Measurements from ENCODE around the gene RGS16. TPM values are rescaled to one million over a fixed set of nuclear protein-coding genes. Genes with fewer than 3 reads are reported as not detected.
A peak's percentile ranks its signal among the peaks of the same experiment; 100 is the strongest.

Gene RGS16
- total RNA-seq, 2 experiments from 2014 or later, result 27.2 to 30.6 TPM

DNA sequence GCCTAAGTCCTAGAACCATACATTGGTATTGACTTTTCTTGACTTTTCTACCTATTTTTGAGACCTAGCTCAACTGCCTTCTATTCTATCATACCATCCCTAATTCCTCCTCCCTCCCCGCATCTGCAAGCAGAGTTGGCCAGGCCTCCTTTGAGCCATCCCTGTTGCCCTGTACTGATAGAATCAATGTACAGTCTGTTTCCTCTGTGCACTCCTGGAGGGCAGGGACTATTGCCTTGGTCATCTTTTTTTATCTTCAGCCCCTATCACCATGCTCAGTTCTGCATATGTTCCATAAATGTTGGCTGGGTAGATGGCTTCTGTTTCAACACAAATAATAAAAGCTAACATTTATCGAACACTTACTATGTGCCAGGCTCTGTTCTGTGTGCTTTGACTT is 4.0 kb upstream of the RGS16 start:
- DNase-seq, result no peak
- ChIA-PET CTCF (interaction anchor here (5.8 to 23.5 kb wide), 2 partner anchors 12 to 178 kb away, joined by 57 to 772 read pairs; partner anchors contain the start of gene NPL), POLR2A (no interaction called here)
- no peak overlapping the region for H3K4me3 Mint-ChIP-seq
- no peak for ATAC-seq
- H3K27ac Mint-ChIP-seq, result no peak overlapping the region
- H3K36me3 Mint-ChIP-seq (ENCODE audit: low read depth), result no peaks in the 10 kb centered on the region
- H3K4me1 Mint-ChIP-seq, result peaks cover 42% of the 10 kb centered on the region
- peaks cover 28% of the 10 kb centered on the region for H3K27me3 Mint-ChIP-seq
- H3K9me3 Mint-ChIP-seq (ENCODE audit: low read depth), result no peaks in the 10 kb centered on the region
- intact Hi-C loops (cut with DNase I, micrococcal nuclease), result loop anchor here in 1 of 2 experiments (10.0 kb wide), 2 partner anchors 867 to 1027 kb away; partner anchors contain the start of genes ARPC5 and SMG7

DNA sequence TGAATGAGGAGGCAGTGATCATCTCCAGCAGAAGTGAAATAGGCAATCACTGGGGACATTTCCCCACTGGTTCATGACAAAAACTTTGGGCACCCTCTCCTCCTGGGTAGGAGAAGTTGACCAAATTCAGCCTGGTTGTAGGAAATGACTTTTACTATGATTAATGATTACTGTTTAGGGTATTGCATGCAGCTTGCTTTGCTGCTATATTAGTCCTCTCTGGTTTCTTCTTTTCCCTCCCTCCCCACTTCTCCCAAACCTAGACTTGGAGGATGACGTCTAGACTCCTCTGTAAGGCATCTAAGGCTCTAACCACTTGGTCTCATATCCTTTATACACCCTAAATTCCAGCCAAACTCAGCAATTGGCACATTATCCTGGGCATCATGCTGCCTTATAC is 3.4 kb upstream of the RGS16 start:
- DNase-seq (no peak), ATAC-seq (no peak)
- intact Hi-C loops (cut with DNase I, micrococcal nuclease), result loop anchor here in 1 of 2 experiments (10.0 kb wide), 2 partner anchors 867 to 1027 kb away; partner anchors contain the start of genes ARPC5 and SMG7
- Mint-ChIP-seq H3K27me3 (peaks cover 23% of the 10 kb centered on the region), H3K4me1 (peaks cover 45% of the 10 kb centered on the region), H3K36me3 (ENCODE audit: low read depth) (no peaks in the 10 kb centered on the region), H3K9me3 (ENCODE audit: low read depth) (no peaks in the 10 kb centered on the region), H3K27ac (no peak overlapping the region), H3K4me3 (no peak overlapping the region)
- ChIA-PET POLR2A (interaction anchor here (3.6 kb wide), 1 partner anchor 8 kb away, joined by 23 read pairs; no protein-coding TSS in a partner anchor), CTCF (interaction anchor here (1.8 to 23.5 kb wide), 4 partner anchors 8 to 179 kb away, joined by 8 to 772 read pairs (median 36); partner anchors contain the start of gene NPL)

- peaks cover 2% of the 10 kb centered on the region for H3K27me3 Mint-ChIP-seq
These were observed 479 bp downstream of the RGS16 start for GRCh38 chr1:182603646-182604174.

GRCh38 chr1:182602935-182603645 is 1.1 kb downstream of the RGS16 start:
- CTCF ChIA-PET, result interaction anchor here (0.5 to 23.5 kb wide), 11 partner anchors 10 to 345 kb away, joined by 3 to 772 read pairs (median 3); partner anchors contain the start of genes NPL and RNASEL
- peaks cover 11% of the 10 kb centered on the region for H3K36me3 Mint-ChIP-seq (ENCODE audit: low read depth)
- no peaks in the 10 kb centered on the region for H3K9me3 Mint-ChIP-seq (ENCODE audit: low read depth)
- POLR2A ChIA-PET, result interaction anchor here (0.6 to 1.3 kb wide), 2 partner anchors 12 to 79 kb away, joined by 3 to 16 read pairs; no protein-coding TSS in a partner anchor
- no peak overlapping the region for H3K27ac Mint-ChIP-seq
- peaks cover 31% of the 10 kb centered on the region for H3K4me1 Mint-ChIP-seq
- peak; percentile 50 for ATAC-seq
- peak; percentile 50 for DNase-seq
- intact Hi-C loops (cut with DNase I, micrococcal nuclease), result loop anchor here (1.0 to 10.0 kb wide), 6 partner anchors 106 to 1032 kb away; partner anchors contain the start of genes ARPC5 (in 1 of the 2), DHX9 (in 1 of the 2) and SMG7 (in 1 of the 2)
- no peak overlapping the region for H3K4me3 Mint-ChIP-seq
- peaks cover 2% of the 10 kb centered on the region for H3K27me3 Mint-ChIP-seq

More at GRCh38 chr1:182603646-182604174, 479 bp downstream of the RGS16 start:
- intact Hi-C loops (cut with DNase I, micrococcal nuclease), result loop anchor here (1.0 to 10.0 kb wide), 10 partner anchors 12 to 1031 kb away; partner anchors contain the start of genes DHX9 (in 2 of the 2), ARPC5 (in 1 of the 2), NPL (in 1 of the 2) and SMG7 (in 1 of the 2)
- Mint-ChIP-seq H3K27ac (no peak overlapping the region), H3K4me3 (no peak overlapping the region), H3K4me1 (peaks cover 36% of the 10 kb centered on the region), H3K9me3 (ENCODE audit: low read depth) (no peaks in the 10 kb centered on the region), H3K36me3 (ENCODE audit: low read depth) (peaks cover 11% of the 10 kb centered on the region)
- POLR2A ChIA-PET, result interaction anchor here (0.6 to 1.3 kb wide), 2 partner anchors 11 to 79 kb away, joined by 3 to 16 read pairs; no protein-coding TSS in a partner anchor
- ATAC-seq, result peak; percentile 7
- CTCF ChIA-PET, result interaction anchor here (0.5 to 23.5 kb wide), 11 partner anchors 8 to 345 kb away, joined by 3 to 772 read pairs (median 3); partner anchors contain the start of gene NPL
- DNase-seq, result peak; percentile 60

DNA sequence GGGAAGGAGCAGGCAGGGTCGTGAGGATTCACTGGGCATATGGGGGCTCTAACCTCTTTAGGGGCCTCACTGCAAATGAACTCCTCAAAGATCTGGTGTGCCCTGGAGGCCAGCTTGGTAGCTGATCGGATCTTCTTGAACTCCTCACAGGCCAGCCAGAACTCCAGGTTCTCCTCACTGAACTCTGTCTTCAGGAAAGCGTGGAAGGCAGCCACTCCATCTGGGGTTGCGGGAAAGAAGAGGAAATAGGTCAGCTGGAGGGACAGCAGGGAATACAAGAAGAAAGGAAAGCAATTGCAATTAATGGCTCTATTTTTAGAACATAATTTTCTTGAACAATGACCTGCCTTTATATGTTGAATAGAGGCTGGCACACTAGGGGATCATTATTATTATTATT is 2.3 kb downstream of the RGS16 start:
- CTCF ChIA-PET, result interaction anchor here (0.6 to 23.5 kb wide), 15 partner anchors 9 to 239 kb away, joined by 3 to 772 read pairs (median 4); partner anchors contain the start of genes NPL and RNASEL
- Mint-ChIP-seq H3K4me3 (no peak overlapping the region), H3K4me1 (peaks cover 25% of the 10 kb centered on the region), H3K9me3 (ENCODE audit: low read depth) (no peaks in the 10 kb centered on the region), H3K27me3 (no peaks in the 10 kb centered on the region), H3K27ac (no peak overlapping the region), H3K36me3 (ENCODE audit: low read depth) (peaks cover 11% of the 10 kb centered on the region)
- POLR2A ChIA-PET, result interaction anchor here (0.5 kb wide), 1 partner anchor 92 kb away, joined by 7 read pairs; no protein-coding TSS in a partner anchor
- ATAC-seq (no peak), DNase-seq (no peak)
- intact Hi-C loops (cut with DNase I, micrococcal nuclease), result loop anchor here (1.0 to 10.0 kb wide), 7 partner anchors 110 to 1033 kb away; partner anchors contain the start of genes ARPC5 (in 1 of the 2), DHX9 (in 1 of the 2) and SMG7 (in 1 of the 2)

DNA sequence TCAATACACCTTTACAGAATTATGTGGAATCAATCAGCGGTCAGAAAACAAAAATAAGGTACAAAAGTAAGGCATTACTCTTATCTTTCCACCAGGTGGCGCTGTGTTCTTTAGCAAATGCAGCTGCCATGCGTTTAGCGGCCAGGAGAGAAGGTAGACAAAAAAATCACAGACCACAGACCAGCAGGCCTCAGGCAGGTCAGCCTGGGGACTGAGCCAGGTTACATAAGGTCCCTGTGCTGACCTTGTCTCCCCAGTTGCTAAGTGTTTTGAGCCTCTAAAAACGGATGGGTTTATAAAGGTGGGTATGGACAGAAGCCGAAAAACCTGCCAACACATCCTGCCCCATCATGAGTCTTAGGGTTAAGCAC is 2.8 kb downstream of the RGS16 start:
- Mint-ChIP-seq H3K36me3 (ENCODE audit: low read depth) (peaks cover 11% of the 10 kb centered on the region), H3K27ac (no peak overlapping the region), H3K27me3 (no peaks in the 10 kb centered on the region), H3K9me3 (ENCODE audit: low read depth) (no peaks in the 10 kb centered on the region), H3K4me3 (no peak overlapping the region), H3K4me1 (peaks cover 19% of the 10 kb centered on the region)
- DNase-seq, result peak; percentile 80
- ATAC-seq, result no peak
- POLR2A ChIA-PET, result interaction anchor here (0.5 kb wide), 1 partner anchor 93 kb away, joined by 7 read pairs; no protein-coding TSS in a partner anchor
- intact Hi-C loops (cut with DNase I, micrococcal nuclease), result loop anchor here (1.0 to 10.0 kb wide), 6 partner anchors 111 to 1033 kb away; partner anchors contain the start of genes ARPC5 (in 1 of the 2), DHX9 (in 1 of the 2) and SMG7 (in 1 of the 2)
- CTCF ChIA-PET, result interaction anchor here (0.6 to 23.5 kb wide), 19 partner anchors 8 to 229 kb away, joined by 3 to 772 read pairs (median 4); partner anchors contain the start of genes NPL and RNASEL

DNA sequence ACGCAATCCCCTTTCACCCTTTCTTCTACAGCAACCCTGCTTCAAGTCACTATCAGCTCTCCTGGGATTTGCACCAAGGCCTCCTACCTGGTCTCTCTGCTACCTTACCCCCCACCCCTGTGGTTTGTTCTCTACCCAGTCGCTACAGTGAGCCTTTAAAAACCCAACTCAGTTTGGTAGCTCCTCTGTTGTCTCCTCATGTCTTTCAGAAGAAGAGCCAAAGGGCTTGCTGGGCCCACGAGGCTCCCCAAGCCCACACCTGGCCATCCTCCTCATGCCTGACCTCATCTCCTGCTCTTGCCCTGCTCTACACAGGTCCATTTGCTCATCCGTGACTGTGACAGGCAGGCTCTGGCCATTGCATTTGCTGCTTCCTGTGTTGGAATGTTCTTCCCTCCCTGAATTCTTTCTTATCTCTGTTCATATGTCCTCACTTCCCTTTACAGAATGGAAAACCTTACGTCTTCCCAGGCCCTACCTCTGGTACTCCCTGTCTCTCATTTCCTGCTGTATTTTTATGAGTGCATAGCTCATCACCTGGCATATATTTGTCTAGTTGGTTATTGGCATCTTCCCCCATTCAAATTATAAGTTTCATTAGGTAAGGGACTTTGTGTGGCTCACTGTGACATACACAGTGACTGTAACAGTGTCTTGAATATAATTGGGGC is 3.3 kb downstream of the RGS16 start:
- DNase-seq (no peak), ATAC-seq (no peak)
- no peak overlapping the region for H3K4me3 Mint-ChIP-seq
- intact Hi-C loops (cut with DNase I, micrococcal nuclease), result loop anchor here (1.0 to 10.0 kb wide), 6 partner anchors 111 to 1034 kb away; partner anchors contain the start of genes ARPC5 (in 1 of the 2), DHX9 (in 1 of the 2) and SMG7 (in 1 of the 2)
- CTCF ChIA-PET, result interaction anchor here (0.6 to 23.5 kb wide), 21 partner anchors 8 to 209 kb away, joined by 3 to 772 read pairs (median 4); partner anchors contain the start of genes NPL and RNASEL
- peaks cover 21% of the 10 kb centered on the region for H3K4me1 Mint-ChIP-seq
- H3K27ac Mint-ChIP-seq, result no peak overlapping the region
- H3K27me3 Mint-ChIP-seq, result no peaks in the 10 kb centered on the region
- H3K9me3 Mint-ChIP-seq (ENCODE audit: low read depth), result no peaks in the 10 kb centered on the region
- peaks cover 11% of the 10 kb centered on the region for H3K36me3 Mint-ChIP-seq (ENCODE audit: low read depth)
- POLR2A ChIA-PET, result no interaction called here

GRCh38 chr1:182600036-182600713 is 4.0 kb downstream of the RGS16 start:
- ATAC-seq (no peak), DNase-seq (no peak)
- Mint-ChIP-seq H3K9me3 (ENCODE audit: low read depth) (no peaks in the 10 kb centered on the region), H3K27me3 (no peaks in the 10 kb centered on the region), H3K4me1 (peaks cover 23% of the 10 kb centered on the region), H3K4me3 (peak overlapping the region; percentile 7), H3K36me3 (ENCODE audit: low read depth) (peaks cover 11% of the 10 kb centered on the region), H3K27ac (no peak overlapping the region)
- ChIA-PET CTCF (interaction anchor here (0.6 to 23.5 kb wide), 17 partner anchors 9 to 196 kb away, joined by 3 to 772 read pairs (median 4); partner anchors contain the start of genes NPL and RNASEL), POLR2A (no interaction called here)
- intact Hi-C loops (cut with DNase I, micrococcal nuclease), result loop anchor here (2.0 to 10.0 kb wide), 5 partner anchors 112 to 1035 kb away; partner anchors contain the start of genes ARPC5 (in 1 of the 2), DHX9 (in 1 of the 2) and SMG7 (in 1 of the 2)

DNA sequence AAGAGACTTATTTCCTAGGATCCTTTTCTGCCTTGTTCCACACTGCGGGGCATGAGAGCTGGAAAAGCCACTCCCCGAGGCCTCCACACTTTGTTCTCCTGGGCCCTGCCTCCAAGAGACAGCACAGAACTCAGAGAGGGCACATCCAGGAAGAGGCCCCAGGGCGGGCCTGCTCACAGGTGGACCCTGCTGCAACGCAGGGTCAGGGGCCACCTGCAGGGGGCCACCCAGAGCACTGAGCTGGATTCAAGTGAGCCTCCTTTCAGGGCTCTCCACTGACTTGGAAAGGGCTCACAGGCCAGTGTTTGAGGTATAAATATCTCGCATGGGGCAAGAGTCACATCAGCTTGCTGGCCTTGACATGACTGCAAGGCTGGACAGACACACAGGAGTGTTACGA is 4.8 kb downstream of the RGS16 start:
- DNase-seq (peak; percentile 64), ATAC-seq (no peak)
- H3K4me1 Mint-ChIP-seq, result peaks cover 19% of the 10 kb centered on the region
- no peaks in the 10 kb centered on the region for H3K27me3 Mint-ChIP-seq
- H3K9me3 Mint-ChIP-seq (ENCODE audit: low read depth), result no peaks in the 10 kb centered on the region
- ChIA-PET CTCF (interaction anchor here (0.7 to 23.5 kb wide), 10 partner anchors 8 to 187 kb away, joined by 3 to 772 read pairs (median 4); partner anchors contain the start of genes NPL and RNASEL), POLR2A (no interaction called here)
- H3K4me3 Mint-ChIP-seq, result peak overlapping the region; percentile 7
- H3K36me3 Mint-ChIP-seq (ENCODE audit: low read depth), result peaks cover 11% of the 10 kb centered on the region
- H3K27ac Mint-ChIP-seq, result peak overlapping the region; percentile 7
- intact Hi-C loops (cut with DNase I, micrococcal nuclease), result loop anchor here in 1 of 2 experiments (5.0 kb wide), 1 partner anchor 152 kb away; no protein-coding TSS in a partner anchor

Measured in activated CD4-positive, alpha-beta T cell treated with anti-CD3 and anti-CD28 coated beads for 36 hours (primary cell).